MM.1S (cell line): ENCODE measurements around the gene HMHB1.

Experiments used
- DNase-seq: peaks from one replicate; pipeline ENCODE4 v3.0.0-alpha.2; 2015
- H2AFZ ChIP-seq: fragments of 300-600 bp; sonication (generic); 2 replicates; pipeline ENCODE4 v1.6.0; 2016; ENCODE audit warnings: antibody characterized with exemption, low read length
- H3F3A ChIP-seq: fragments of 300-600 bp; sonication (generic); 2 replicates; pipeline ENCODE4 v1.6.1; 2016; ENCODE audit warnings: mild to moderate bottlenecking, antibody characterized with exemption, low read length, moderate library complexity, mixed read lengths; ENCODE audit not compliant: insufficient read depth
- H3K27ac ChIP-seq: fragments of 300-600 bp; sonication (generic); 2 replicates; pipeline ENCODE4 v1.5.1; 2016; ENCODE audit warnings: mild to moderate bottlenecking, low read length
- H3K27me3 ChIP-seq: fragments of 300-600 bp; sonication (generic); replicated peaks from 2 replicates; pipeline ENCODE4 v1.6.0; 2016; ENCODE audit warnings: low read length; ENCODE audit not compliant: insufficient read depth
- H3K36me3 ChIP-seq: fragments of 300-600 bp; sonication (generic); replicated peaks from 2 replicates; pipeline ENCODE4 v1.6.1; 2016; ENCODE audit warnings: mild to moderate bottlenecking, low read length, mixed read lengths; ENCODE audit not compliant: insufficient read depth
- H3K4me1 ChIP-seq: fragments of 300-600 bp; sonication (generic); 2 replicates; pipeline ENCODE4 v1.6.1; 2016; ENCODE audit warnings: low read length, mixed read lengths
- H3K4me2 ChIP-seq: fragments of 300-600 bp; sonication (generic); 2 replicates; pipeline ENCODE4 v1.6.0; 2016; ENCODE audit warnings: low read depth, low read length
- H3K4me3 ChIP-seq: fragments of 300-600 bp; sonication (generic); 2 replicates; pipeline ENCODE4 v1.5.1; 2016; ENCODE audit warnings: low read length, mixed read lengths
- H3K79me2 ChIP-seq: fragments of 300-600 bp; sonication (generic); 2 replicates; pipeline ENCODE4 v1.6.1; 2016; ENCODE audit warnings: mixed run types, low read length, mixed read lengths
- H3K9ac ChIP-seq: fragments of 300-600 bp; sonication (generic); 2 replicates; pipeline ENCODE4 v1.6.1; 2016; ENCODE audit warnings: low read length, mixed read lengths
- H3K9me2 ChIP-seq: fragments of 300-600 bp; sonication (generic); replicated peaks from 2 replicates; pipeline ENCODE4 v1.6.1; 2016; ENCODE audit warnings: mild to moderate bottlenecking, low read length, mixed read lengths; ENCODE audit not compliant: insufficient read depth
- H3K9me3 ChIP-seq: fragments of 300-600 bp; sonication (generic); replicated peaks from 2 replicates; pipeline ENCODE4 v1.6.1; 2016; ENCODE audit warnings: mild to moderate bottlenecking, low read length, mixed read lengths; ENCODE audit not compliant: insufficient read depth
- H4K20me1 ChIP-seq: fragments of 300-600 bp; sonication (generic); 2 replicates; pipeline ENCODE4 v1.6.1; 2016; ENCODE audit warnings: mild to moderate bottlenecking, low read length, moderate library complexity, mixed read lengths; ENCODE audit not compliant: insufficient read depth
- EZH2 ChIP-seq: fragments of 300-600 bp; sonication (generic); optimal IDR thresholded peaks from 2 replicates; pipeline ENCODE3; 2017; ENCODE audit warnings: low read depth, mild to moderate bottlenecking, antibody characterized with exemption, low read length, mixed read lengths
- EZH2phosphoT487 ChIP-seq: fragments of 300-600 bp; sonication (generic); IDR thresholded peaks from 2 replicates; pipeline ENCODE4 v1.6.1; 2018; ENCODE audit warnings: antibody characterized with exemption, low read length
- TF ChIP-seq, protein P1 (sequence below): fragments of 300-600 bp; sonication (generic); IDR thresholded peaks from 2 replicates; pipeline ENCODE4 v1.5.1; 2016; ENCODE audit warnings: antibody characterized with exemption, low read length, mixed read lengths

HMHB1 gene

DNA sequence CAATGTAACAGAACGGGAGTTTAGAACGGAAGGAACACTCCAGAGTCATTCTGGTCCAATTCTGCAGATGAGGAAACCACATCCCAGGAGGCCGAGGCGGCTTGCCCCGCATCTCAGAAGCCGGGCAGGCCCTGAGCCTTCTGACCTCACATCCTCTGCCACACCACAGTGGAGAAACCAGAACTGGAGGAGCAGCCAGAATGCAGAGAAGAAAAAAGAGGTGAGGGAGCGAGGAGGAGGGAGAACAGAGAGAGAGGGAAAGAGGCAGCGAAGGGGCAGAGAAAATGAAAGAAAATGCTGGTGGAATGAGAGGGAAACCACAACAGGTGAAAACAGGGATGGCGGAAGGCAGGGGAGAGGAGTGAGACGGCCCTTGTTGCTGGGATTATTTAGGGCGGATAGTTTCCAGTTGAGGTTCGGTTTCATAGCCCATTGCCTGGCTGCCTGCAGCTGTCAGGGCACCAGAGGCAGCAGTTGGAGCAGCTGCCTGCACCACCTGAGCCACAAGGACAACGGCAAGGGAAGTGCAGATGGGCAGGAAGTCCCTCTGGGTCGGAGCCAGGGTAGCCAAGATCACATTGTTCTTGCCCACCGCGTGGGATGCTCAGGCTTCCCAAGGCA is at the start of gene HMHB1:
Gene HMHB1, plus strand, starts transcription at position 77 of the 621 bp plus-strand sequence.
- Histone ChIP-seq H3K4me2 (peak within 1 kb of the TSS; percentile 64), H3F3A (peaks cover 10% of the 10 kb centered on the region; the same call in 1 of the 2 replicates), H4K20me1 (no peaks in the 10 kb centered on the region), H3K4me1 (peaks cover 12% of the 10 kb centered on the region; the same call in 1 of the 2 replicates), H3K4me3 (peak within 1 kb of the TSS; percentile 22; the same call in 1 of the 2 replicates), H3K79me2 (no peaks in the 10 kb centered on the region), H3K27ac (peak within 1 kb of the TSS; percentile 25; the same call in 1 of the 2 replicates), H3K27me3 (no peaks in the 10 kb centered on the region), H3K9ac (0 out of 2 replicates have a peak within 1 kb of the TSS, but pooled peaks have one; percentile 3), H3K36me3 (no peaks in the 10 kb centered on the region), H3K9me2 (0 out of 2 replicates have a peak, but pooled peaks cover 3% of the 10 kb centered on the region), H3K9me3 (no peaks in the 10 kb centered on the region), H2AFZ (peak within 1 kb of the TSS; percentile 73)
- TF ChIP-seq EZH2, result no peak
- TF ChIP-seq, protein P1, sequence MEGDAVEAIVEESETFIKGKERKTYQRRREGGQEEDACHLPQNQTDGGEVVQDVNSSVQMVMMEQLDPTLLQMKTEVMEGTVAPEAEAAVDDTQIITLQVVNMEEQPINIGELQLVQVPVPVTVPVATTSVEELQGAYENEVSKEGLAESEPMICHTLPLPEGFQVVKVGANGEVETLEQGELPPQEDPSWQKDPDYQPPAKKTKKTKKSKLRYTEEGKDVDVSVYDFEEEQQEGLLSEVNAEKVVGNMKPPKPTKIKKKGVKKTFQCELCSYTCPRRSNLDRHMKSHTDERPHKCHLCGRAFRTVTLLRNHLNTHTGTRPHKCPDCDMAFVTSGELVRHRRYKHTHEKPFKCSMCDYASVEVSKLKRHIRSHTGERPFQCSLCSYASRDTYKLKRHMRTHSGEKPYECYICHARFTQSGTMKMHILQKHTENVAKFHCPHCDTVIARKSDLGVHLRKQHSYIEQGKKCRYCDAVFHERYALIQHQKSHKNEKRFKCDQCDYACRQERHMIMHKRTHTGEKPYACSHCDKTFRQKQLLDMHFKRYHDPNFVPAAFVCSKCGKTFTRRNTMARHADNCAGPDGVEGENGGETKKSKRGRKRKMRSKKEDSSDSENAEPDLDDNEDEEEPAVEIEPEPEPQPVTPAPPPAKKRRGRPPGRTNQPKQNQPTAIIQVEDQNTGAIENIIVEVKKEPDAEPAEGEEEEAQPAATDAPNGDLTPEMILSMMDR, result no peak
- no peak for TF ChIP-seq EZH2phosphoT487
- DNase-seq, result peak; percentile 28

GRCh38 chr5:143762636-143763220 is 49.2 kb upstream of the HMHB1 start:
- Histone ChIP-seq H3K36me3 (no peaks in the 10 kb centered on the region), H3K4me3 (no peak overlapping the region), H3K27ac (no peak overlapping the region), H3K79me2 (no peaks in the 10 kb centered on the region), H3K4me1 (no peaks in the 10 kb centered on the region), H3K27me3 (no peaks in the 10 kb centered on the region), H3K4me2 (no peak overlapping the region), H3K9me3 (no peaks in the 10 kb centered on the region), H2AFZ (no peak overlapping the region), H3F3A (no peaks in the 10 kb centered on the region), H3K9me2 (no peaks in the 10 kb centered on the region), H3K9ac (no peak overlapping the region), H4K20me1 (no peaks in the 10 kb centered on the region)
- no peak for DNase-seq
- TF ChIP-seq EZH2, result no peak
- TF ChIP-seq, protein P1, result no peak
- no peak for TF ChIP-seq EZH2phosphoT487

DNA sequence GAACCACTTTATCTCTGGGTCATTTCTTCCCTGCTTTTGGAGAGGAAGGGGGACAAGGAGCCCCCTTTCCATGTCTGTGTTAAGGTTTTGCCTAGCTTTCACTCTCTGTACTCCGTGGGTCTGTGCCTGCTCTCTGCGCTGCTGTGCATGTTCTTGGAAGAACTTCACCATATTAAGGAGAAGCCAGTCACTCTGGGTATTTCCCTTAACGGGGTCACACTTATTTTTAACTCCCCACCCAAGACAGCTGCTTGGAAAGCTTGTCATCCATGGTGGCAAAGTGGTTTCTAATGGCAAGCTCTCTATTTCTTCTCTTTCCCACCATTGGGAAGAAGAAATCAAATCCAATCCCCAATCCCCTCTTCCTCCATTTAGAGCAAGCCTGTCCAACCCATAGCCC is 44.8 kb upstream of the HMHB1 start:
- Histone ChIP-seq H3K27ac (no peak overlapping the region), H3K4me1 (no peaks in the 10 kb centered on the region), H3K9me3 (no peaks in the 10 kb centered on the region), H3K79me2 (no peaks in the 10 kb centered on the region), H3K4me3 (no peak overlapping the region), H3K4me2 (no peak overlapping the region), H2AFZ (no peak overlapping the region), H4K20me1 (no peaks in the 10 kb centered on the region), H3F3A (no peaks in the 10 kb centered on the region), H3K36me3 (no peaks in the 10 kb centered on the region), H3K9me2 (no peaks in the 10 kb centered on the region), H3K27me3 (no peaks in the 10 kb centered on the region), H3K9ac (no peak overlapping the region)
- no peak for DNase-seq
- TF ChIP-seq, protein P1, result no peak
- TF ChIP-seq EZH2 (no peak), EZH2phosphoT487 (no peak)
